Neural cell (in vitro differentiated cells): ENCODE results near the gene THBS2. TPM values are rescaled to one million over a fixed set of nuclear protein-coding genes. Genes with fewer than 3 reads are reported as not detected.

Source experiments
- H2AFZ ChIP-seq: fragments of 200-600, 300-800 bp; sonication (generic), shearing (Covaris generic); 2 replicates; pipeline ENCODE4 v1.6.0; 2014; ENCODE audit warnings: low read depth, mild to moderate bottlenecking, antibody characterized with exemption, low read length, moderate library complexity
- H3F3A ChIP-seq: fragments of 200-600 bp; shearing (Covaris generic); 2 replicates; pipeline ENCODE4 v1.6.1; 2016; ENCODE audit warnings: mild to moderate bottlenecking, moderate library complexity, mixed read lengths, antibody characterized with exemption, low read length; ENCODE audit not compliant: insufficient read depth, poor library complexity, severe bottlenecking
- H3K27ac ChIP-seq: fragments of 200-600, 300-800 bp; sonication (generic), shearing (Covaris generic); 2 replicates; pipeline ENCODE4 v1.5.1; 2014; ENCODE audit warnings: mild to moderate bottlenecking, low read length, moderate library complexity
- H3K27me3 ChIP-seq: fragments of 300-800, 200-600 bp; sonication (generic), shearing (Covaris generic); 2 replicates; pipeline ENCODE4 v1.6.0; 2014; ENCODE audit warnings: mild to moderate bottlenecking, low read depth, low read length, moderate library complexity; ENCODE audit not compliant: insufficient read depth
- H3K36me3 ChIP-seq: fragments of 300-800, 200-600 bp; sonication (generic), shearing (Covaris generic); 2 replicates; pipeline ENCODE4 v1.5.1; 2014; ENCODE audit warnings: mild to moderate bottlenecking, antibody characterized with exemption, low read length, moderate library complexity; ENCODE audit not compliant: insufficient read depth
- H3K4me2 ChIP-seq: fragments of 300-800, 200-600 bp; sonication (generic), shearing (Covaris generic); 2 replicates; pipeline ENCODE4 v1.6.0; 2014; ENCODE audit warnings: mild to moderate bottlenecking, low read length
- H3K4me3 ChIP-seq: fragments of 300-800, 200-600 bp; sonication (generic), shearing (Covaris generic); 2 replicates; pipeline ENCODE4 v1.5.1; 2014; ENCODE audit warnings: mild to moderate bottlenecking, low read length, moderate library complexity
- H3K79me2 ChIP-seq: fragments of 200-600 bp; shearing (Covaris generic); replicated peaks from 2 replicates; pipeline ENCODE4 v1.6.0; 2014; ENCODE audit warnings: mild to moderate bottlenecking, low read length, moderate library complexity; ENCODE audit not compliant: insufficient read depth
- H3K9ac ChIP-seq: fragments of 300-800, 200-600 bp; sonication (generic), shearing (Covaris generic); 2 replicates; pipeline ENCODE4 v1.6.1; 2016; ENCODE audit warnings: mild to moderate bottlenecking, low read length, mixed read lengths
- H3K9me2 ChIP-seq: fragments of 200-600 bp; shearing (Covaris generic); 2 replicates; pipeline ENCODE4 v1.6.1; 2016; ENCODE audit warnings: mild to moderate bottlenecking, low read length, mixed read lengths; ENCODE audit not compliant: insufficient read depth
- H3K9me3 ChIP-seq: fragments of 200-600, 300-800 bp; sonication (generic), shearing (Covaris generic); 2 replicates; pipeline ENCODE4 v1.6.1; 2016; ENCODE audit warnings: mild to moderate bottlenecking, mixed run types, low read length, moderate library complexity, mixed read lengths
- H4K20me1 ChIP-seq: fragments of 200-600 bp; shearing (Covaris generic); 2 replicates; pipeline ENCODE4 v1.6.1; 2016; ENCODE audit warnings: mild to moderate bottlenecking, mixed run types; ENCODE audit not compliant: insufficient read depth
- CTCF ChIP-seq: fragments of 450-650 bp; IDR thresholded peaks from 2 replicates; pipeline ENCODE4 v1.5.1; 2014; ENCODE audit warnings: antibody characterized with exemption, mild to moderate bottlenecking, moderate library complexity; ENCODE audit not compliant: poor library complexity, severe bottlenecking
- EP300 ChIP-seq: fragments of 450-650 bp; conservative IDR thresholded peaks from 2 replicates; pipeline ENCODE4 v1.6.1; 2014; ENCODE audit warnings: antibody characterized with exemption, mild to moderate bottlenecking, moderate library complexity; ENCODE audit not compliant: poor library complexity, severe bottlenecking
- EZH2 ChIP-seq: fragments of 200-600, 300-800 bp; shearing (Covaris generic), sonication (generic); IDR thresholded peaks from 2 replicates; pipeline ENCODE4 v1.6.1; 2014; ENCODE audit warnings: antibody characterized with exemption, low read length, borderline replicate concordance, mild to moderate bottlenecking; ENCODE audit not compliant: insufficient read depth, poor library complexity, severe bottlenecking
- MXI1 ChIP-seq: fragments of 450-650 bp; conservative IDR thresholded peaks from 2 replicates; pipeline ENCODE4 v1.6.1; 2014; ENCODE audit warnings: antibody characterized with exemption, mild to moderate bottlenecking; ENCODE audit not compliant: poor library complexity, severe bottlenecking
- POLR2AphosphoS5 ChIP-seq: IDR thresholded peaks from 2 replicates; pipeline ENCODE4 v1.6.1; 2012
- RAD21 ChIP-seq: fragments of 450-650 bp; conservative IDR thresholded peaks from 2 replicates; pipeline ENCODE4 v1.6.1; 2014; ENCODE audit warnings: antibody characterized with exemption, mild to moderate bottlenecking, moderate library complexity
- REST ChIP-seq: IDR thresholded peaks from 2 replicates; pipeline ENCODE4 v1.6.1; 2012; ENCODE audit warnings: borderline replicate concordance
- SMC3 ChIP-seq: fragments of 450-650 bp; conservative IDR thresholded peaks from 2 replicates; pipeline ENCODE4 v1.6.1; 2014; ENCODE audit warnings: antibody characterized with exemption, mild to moderate bottlenecking, moderate library complexity; ENCODE audit not compliant: poor library complexity
- TAF1 ChIP-seq: IDR thresholded peaks from 2 replicates; pipeline ENCODE4 v1.6.1; 2012; ENCODE audit warnings: low read depth
- polyA plus RNA-seq: library from polyadenylated mRNA; depleted of rRNA; stranded (reverse); fragments of >200 nt; gene quantifications from 2 replicates; pipeline ENCODE4 v1.2.3, GENCODE V29; 2014

Gene THBS2
- polyA plus RNA-seq, 1 donor from 2014 or later = 0.88 TPM

- H3K27me3 ChIP-seq = no peaks in the 10 kb centered on the region
- H4K20me1 ChIP-seq = no peaks in the 10 kb centered on the region
- no peak overlapping the region for H2AFZ ChIP-seq
- TF ChIP-seq CTCF (no peak), EP300 (no peak), SMC3 (no peak), MXI1 (no peak), POLR2AphosphoS5 (no peak), EZH2 (no peak), TAF1 (no peak), RAD21 (no peak), REST (no peak)
- H3K4me3 ChIP-seq = no peak overlapping the region
- H3K36me3 ChIP-seq = no peaks in the 10 kb centered on the region
- H3K4me2 ChIP-seq = no peak overlapping the region
- no peaks in the 10 kb centered on the region for H3K9me2 ChIP-seq
- H3F3A ChIP-seq = no peaks in the 10 kb centered on the region
- no peaks in the 10 kb centered on the region for H3K79me2 ChIP-seq
- H3K9ac ChIP-seq = no peak overlapping the region
- no peak overlapping the region for H3K27ac ChIP-seq
- no peaks in the 10 kb centered on the region for H3K9me3 ChIP-seq
These were observed 13.3 kb upstream of the THBS2 start for GRCh38 chr6:169266746-169267591.

GRCh38 chr6:169266261-169266660, 12.6 kb upstream of the THBS2 start:
- Histone ChIP-seq H3K27ac (no peak overlapping the region), H3K27me3 (no peaks in the 10 kb centered on the region), H3K9me3 (no peaks in the 10 kb centered on the region), H3F3A (no peaks in the 10 kb centered on the region), H3K4me2 (no peak overlapping the region), H3K9ac (no peak overlapping the region), H3K36me3 (no peaks in the 10 kb centered on the region), H2AFZ (no peak overlapping the region), H3K9me2 (no peaks in the 10 kb centered on the region), H3K4me3 (no peak overlapping the region), H3K79me2 (no peaks in the 10 kb centered on the region), H4K20me1 (no peaks in the 10 kb centered on the region)
- no peak for TF ChIP-seq EZH2
- no peak for TF ChIP-seq RAD21
- no peak for TF ChIP-seq CTCF
- no peak for TF ChIP-seq MXI1
- no peak for TF ChIP-seq TAF1
- no peak for TF ChIP-seq SMC3
- TF ChIP-seq EP300 = no peak
- no peak for TF ChIP-seq REST
- no peak for TF ChIP-seq POLR2AphosphoS5
